ENCODE data around the gene CSNK1G2. TPM values are rescaled to one million over a fixed set of nuclear protein-coding genes. Genes with fewer than 3 reads are reported as not detected.
A peak's percentile ranks its signal among the peaks of the same experiment; 100 is the strongest.

The CSNK1G2 gene
- total RNA-seq, 1 experiment from 2014 or later: 100.0 TPM

GRCh38 chr19:1935484-1936208 lies 5.3 kb upstream of the CSNK1G2 start:
- no peak overlapping the region for H3K56ac ChIP-seq (ENCODE audit: insufficient read length, low read depth, low read length)
- H3K27ac Mint-ChIP-seq: peak overlapping the region in 1 of 3 experiments; percentile 28; a peak in 1 of 7 replicates

More at GRCh38 chr19:1935484-1936208, 5.3 kb upstream of the CSNK1G2 start:
- Histone ChIP-seq H3K4ac (ENCODE audit: low read depth, low read length) (no peak overlapping the region), H3K27me3 (ENCODE audit: insufficient read depth, low read length) (no peaks in the 10 kb centered on the region), H3K23me2 (ENCODE audit: insufficient read length, low read depth, low read length, poor library complexity, severe bottlenecking) (no peaks in the 10 kb centered on the region), H3K18ac (ENCODE audit: insufficient read length, low read depth, low read length) (no peak overlapping the region), H3K79me1 (ENCODE audit: insufficient read depth, low read depth, low read length, poor library complexity, severe bottlenecking) (no peaks in the 10 kb centered on the region), H2BK120ac (ENCODE audit: low read depth, low read length, poor library complexity, severe bottlenecking) (no peak overlapping the region), H2BK20ac (ENCODE audit: low read depth, low read length, poor library complexity, severe bottlenecking) (no peak overlapping the region), H2BK5ac (ENCODE audit: insufficient read length, low read length) (no peak overlapping the region), H2BK12ac (ENCODE audit: insufficient read length, low read depth, low read length) (no peak overlapping the region), H4K91ac (ENCODE audit: insufficient read length, low read depth, low read length) (no peak overlapping the region), H2AK5ac (ENCODE audit: insufficient read length, low read length) (no peak overlapping the region), H3K23ac (ENCODE audit: insufficient read length, low read depth, low read length) (no peak overlapping the region), H4K5ac (ENCODE audit: insufficient read length, low read depth, low read length) (no peak overlapping the region), H3K4me2 (ENCODE audit: insufficient read depth, insufficient read length, low read length) (no peak overlapping the region), H3K9ac (ENCODE audit: extremely low read depth, insufficient read length, low read length) (no peak overlapping the region), H3T11ph (ENCODE audit: low read length) (no peak overlapping the region), H3K27ac (ENCODE audit: insufficient read length, low read depth, low read length) (no peak overlapping the region), H3K14ac (ENCODE audit: insufficient read depth, low read length) (no peak overlapping the region; the same call in 1 of the 2 replicates), H2BK15ac (ENCODE audit: low read depth, low read length) (no peak overlapping the region), H3K79me2 (ENCODE audit: insufficient read depth, low read length) (no peaks in the 10 kb centered on the region), H3K4me1 (ENCODE audit: insufficient read depth, low read length) (no peaks in the 10 kb centered on the region), H3K9me3 (ENCODE audit: control insufficient read depth, low read depth, low read length) (no peaks in the 10 kb centered on the region), H2AFZ (ENCODE audit: low read length) (no peak overlapping the region), H4K20me1 (ENCODE audit: control insufficient read depth, insufficient read depth, insufficient read length) (no peaks in the 10 kb centered on the region), H4K8ac (replicated peaks; ENCODE audit: insufficient read length, low read depth, low read length) (no peak overlapping the region)
- H3K36me3 Mint-ChIP-seq (ENCODE audit: insufficient read depth in 1 of 3, low read depth in 3 of 3): peaks cover 6 to 10% (median 10%) of the 10 kb centered on the region in 3 experiments; a peak in 6 of 7 replicates
- no peak for DNase-seq
- peak overlapping the region in 1 of 2 experiments; percentile 18; a peak in 2 of 5 replicates for H3K4me3 Mint-ChIP-seq
- H3K4me1 Mint-ChIP-seq: peaks cover 5 to 9% of the 10 kb centered on the region in 2 experiments
- H3K9me3 Mint-ChIP-seq: peaks cover 14% of the 10 kb centered on the region in 2 experiments
- WGBS (ENCODE audit: extremely low coverage, insufficient read length, low lambda C conversion rate): no CpG with 5 or more reads among the region's 11 CpGs
- peaks cover 19% of the 10 kb centered on the region for H3K27me3 Mint-ChIP-seq (ENCODE audit: low read depth)
- TF ChIP-seq CTCF (conservative IDR thresholded peaks at IDR 0.05): no peak
